OCI-LY3 (cell line): ENCODE measurements around the gene HECTD1.
"Not testable (repeated sequence)": the region's sequence is repeated elsewhere in the genome, so short reads cannot be mapped to it uniquely, and the experiment has no call there.

Experiments
- H2AFZ ChIP-seq: fragments of 200-600, 300-600 bp; shearing (Covaris generic); 2 replicates; pipeline ENCODE4 v1.6.0; 2014; ENCODE audit warnings: antibody characterized with exemption, low read depth, low read length
- H3K27ac ChIP-seq: fragments of 200-600, 300-600 bp; sonication (generic); 2 replicates; pipeline ENCODE4 v1.5.1; 2014; ENCODE audit warnings: mild to moderate bottlenecking, low read length, moderate library complexity, mixed read lengths
- H3K27me3 ChIP-seq: fragments of 200-600, 300-600 bp; sonication (generic); 2 replicates; pipeline ENCODE4 v1.6.1; 2014; ENCODE audit warnings: low read depth, low read length, mixed read lengths
- H3K36me3 ChIP-seq: fragments of 200-600, 300-600 bp; sonication (generic); replicated peaks from 2 replicates; pipeline ENCODE3; 2014; ENCODE audit warnings: low read depth, low read length, mixed read lengths
- H3K4me1 ChIP-seq: fragments of 300-600, 200-600 bp; sonication (generic); 2 replicates; pipeline ENCODE4 v1.6.1; 2014; ENCODE audit warnings: low read length, mixed read lengths
- H3K4me2 ChIP-seq: fragments of 200-600, 300-600 bp; sonication (generic); 2 replicates; pipeline ENCODE4 v1.6.1; 2014; ENCODE audit warnings: low read length, mixed read lengths
- H3K4me3 ChIP-seq: fragments of 300-600, 200-600 bp; sonication (generic); 2 replicates; pipeline ENCODE4 v1.5.1; 2014; ENCODE audit warnings: antibody characterized with exemption, mild to moderate bottlenecking, low read length, moderate library complexity
- H3K79me2 ChIP-seq: fragments of 300-600, 200-600 bp; shearing (Covaris generic); 2 replicates; pipeline ENCODE4 v1.6.1; 2014; ENCODE audit warnings: mild to moderate bottlenecking, low read length, mixed read lengths
- H3K9ac ChIP-seq: fragments of 300-600, 200-600 bp; shearing (Covaris generic); 2 replicates; pipeline ENCODE4 v1.6.0; 2014; ENCODE audit warnings: mild to moderate bottlenecking, low read length, moderate library complexity
- H3K9me3 ChIP-seq: fragments of 200-600, 300-600 bp; shearing (Covaris generic); 2 replicates; pipeline ENCODE4 v1.6.1; 2014; ENCODE audit warnings: low read length, mixed read lengths; ENCODE audit not compliant: insufficient read depth
- H4K20me1 ChIP-seq: fragments of 200-600, 300-600 bp; sonication (generic); 2 replicates; pipeline ENCODE4 v1.6.1; 2016; ENCODE audit warnings: low read length, mixed read lengths; ENCODE audit not compliant: insufficient read depth
- CTCF ChIP-seq: fragments of 200-600, 300-600 bp; sonication (generic); IDR thresholded peaks from 2 replicates; pipeline ENCODE4 v1.5.1; 2014; ENCODE audit warnings: antibody characterized with exemption, low read length, low read depth
- EZH2phosphoT487 ChIP-seq: fragments of 200-600 bp; shearing (Covaris generic); IDR thresholded peaks from 2 replicates; pipeline ENCODE4 v1.6.1; 2018; ENCODE audit warnings: antibody characterized with exemption, mixed run types, low read depth

Gene HECTD1

GRCh38 chr14:31243860-31244259, 36.3 kb upstream of the HECTD1 start:
- H3K36me3 ChIP-seq = no peaks in the 10 kb centered on the region
- no peak overlapping the region for H3K27ac ChIP-seq
- peaks cover 17% of the 10 kb centered on the region for H3K4me1 ChIP-seq
- no peak overlapping the region for H3K9ac ChIP-seq
- TF ChIP-seq CTCF (no peak), EZH2phosphoT487 (no peak)
- no peaks in the 10 kb centered on the region for H4K20me1 ChIP-seq
- no peaks in the 10 kb centered on the region for H3K27me3 ChIP-seq
- no peaks in the 10 kb centered on the region for H3K79me2 ChIP-seq
- H2AFZ ChIP-seq = no peak overlapping the region
- no peaks in the 10 kb centered on the region for H3K9me3 ChIP-seq
- no peak overlapping the region for H3K4me3 ChIP-seq
- H3K4me2 ChIP-seq = peak overlapping the region; percentile 20; the same call in 1 of the 2 replicates

GRCh38 chr14:31242161-31242940, 34.8 kb upstream of the HECTD1 start:
- H4K20me1 ChIP-seq, H3K9me3 ChIP-seq, H2AFZ ChIP-seq, H3K4me2 ChIP-seq, H3K27ac ChIP-seq, H3K36me3 ChIP-seq, H3K27me3 ChIP-seq, H3K4me3 ChIP-seq, H3K79me2 ChIP-seq, H3K9ac ChIP-seq: not testable (repeated sequence)
- H3K4me1 ChIP-seq = peaks cover 17% of the 10 kb centered on the region

- no peaks in the 10 kb centered on the region for H4K20me1 ChIP-seq
- peaks cover 3% of the 10 kb centered on the region; the same call in 1 of the 2 replicates for H3K27me3 ChIP-seq
- no peak overlapping the region for H3K4me3 ChIP-seq
- no peaks in the 10 kb centered on the region for H3K79me2 ChIP-seq
- H3K9ac ChIP-seq = no peak overlapping the region
- no peaks in the 10 kb centered on the region for H3K9me3 ChIP-seq
- H3K4me1 ChIP-seq = peaks cover 17% of the 10 kb centered on the region
- no peak for TF ChIP-seq CTCF
- TF ChIP-seq EZH2phosphoT487 = no peak
- no peak overlapping the region for H2AFZ ChIP-seq
- H3K27ac ChIP-seq = no peak overlapping the region
- no peak overlapping the region for H3K4me2 ChIP-seq
- H3K36me3 ChIP-seq = no peaks in the 10 kb centered on the region
Measured at GRCh38 chr14:31241450-31242114, 34.0 kb upstream of the HECTD1 start.

GRCh38 chr14:31239741-31240140, 32.1 kb upstream of the HECTD1 start:
- Histone ChIP-seq H3K4me1 (peaks cover 17% of the 10 kb centered on the region), H3K36me3 (no peaks in the 10 kb centered on the region), H3K27me3 (peaks cover 3% of the 10 kb centered on the region; the same call in 1 of the 2 replicates), H4K20me1 (no peaks in the 10 kb centered on the region), H3K79me2 (no peaks in the 10 kb centered on the region), H3K4me2 (peak overlapping the region; percentile 52), H2AFZ (no peak overlapping the region), H3K27ac (no peak overlapping the region), H3K9me3 (no peaks in the 10 kb centered on the region), H3K4me3 (peak overlapping the region; percentile 15; the same call in 1 of the 2 replicates), H3K9ac (no peak overlapping the region)
- TF ChIP-seq CTCF = no peak
- TF ChIP-seq EZH2phosphoT487 = no peak
